LHCN-M2 (cell line): ENCODE measurements around the gene ZNF709. TPM values are rescaled to one million over a fixed set of nuclear protein-coding genes. Genes with fewer than 3 reads are reported as not detected.
A peak's percentile ranks its signal among the peaks of the same experiment; 100 is the strongest.
"Not testable (repeated sequence)": the region's sequence is repeated elsewhere in the genome, so short reads cannot be mapped to it uniquely, and the experiment has no call there.

Source experiments
- DNase-seq: peaks from one replicate; pipeline ENCODE4 v3.0.0-alpha.2; 2012; ENCODE audit warnings: low read depth
- polyA plus RNA-seq: library from polyadenylated mRNA; unstranded; fragments of >200 nt; gene quantifications from one replicate; pipeline ENCODE4 v1.2.1, GENCODE V29; 2012; ENCODE audit warnings: missing spikeins
- total RNA-seq: library from RNA; depleted of rRNA; stranded (reverse); fragments of >200 nt; gene quantifications from 2 replicates; pipeline ENCODE4 v1.2.3, GENCODE V29; 2014; rRNA removed

The ZNF709 gene
- total RNA-seq: 2.2 and 3.2 TPM in 2 replicates
- 0.69 TPM for polyA plus RNA-seq

GRCh38 chr19:12484371-12485051, at the start of gene ZNF709:
ZNF709 (minus strand) TSS chr19:12484816; CDS start chr19:12484657, 159 bp downstream.
- peak; percentile 78 for DNase-seq

GRCh38 chr19:12527034-12527836, 42.6 kb upstream of the ZNF709 start:
- DNase-seq: peak; percentile 51

GRCh38 chr19:12526542-12526941, 41.9 kb upstream of the ZNF709 start:
- no peak for DNase-seq

- DNase-seq: no peak
Observed at GRCh38 chr19:12521996-12522395, 37.4 kb upstream of the ZNF709 start.

- DNase-seq: no peak
Observed at GRCh38 chr19:12513531-12514061, 29.0 kb upstream of the ZNF709 start.

- DNase-seq: no peak
Observed at GRCh38 chr19:12497032-12497431, 12.4 kb upstream of the ZNF709 start.

GRCh38 chr19:12496480-12496879, 11.9 kb upstream of the ZNF709 start:
- no peak for DNase-seq

GRCh38 chr19:12495002-12495802, 10.6 kb upstream of the ZNF709 start:
- DNase-seq: peak; percentile 83

GRCh38 chr19:12494260-12494860, 9.7 kb upstream of the ZNF709 start:
- DNase-seq: no peak

GRCh38 chr19:12486265-12486783, 1.7 kb upstream of the ZNF709 start:
- DNase-seq: not testable (repeated sequence)

GRCh38 chr19:12485571-12485970, 955 bp upstream of the ZNF709 start:
- no peak for DNase-seq

- no peak for DNase-seq
Observed at GRCh38 chr19:12485052-12485416, 418 bp upstream of the ZNF709 start.

GRCh38 chr19:12484011-12484370, 625 bp downstream of the ZNF709 start:
- DNase-seq: no peak

GRCh38 chr19:12482509-12482886, 2.1 kb downstream of the ZNF709 start:
- DNase-seq: peak; percentile 19

GRCh38 chr19:12481781-12482508, 2.7 kb downstream of the ZNF709 start:
- DNase-seq: no peak

- DNase-seq: no peak
Observed at GRCh38 chr19:12478234-12478941, 6.2 kb downstream of the ZNF709 start.

GRCh38 chr19:12467651-12468050, 17.0 kb downstream of the ZNF709 start:
- not testable (repeated sequence) for DNase-seq

GRCh38 chr19:12465211-12465610, 19.4 kb downstream of the ZNF709 start:
- DNase-seq: peak; percentile 1

GRCh38 chr19:12464769-12465168, 19.8 kb downstream of the ZNF709 start:
- DNase-seq: peak; percentile 2

- DNase-seq: not testable (repeated sequence)
Observed at GRCh38 chr19:12464139-12464538, 20.5 kb downstream of the ZNF709 start.
